ENCODE measurements around the gene MYOD1.

- TF ChIP-seq CTCF (conservative IDR thresholded peaks at IDR 0.05; ENCODE audit: low read length) (no peak), EZH2phosphoT487 (IDR thresholded peaks at IDR 0.05; ENCODE audit: borderline replicate concordance, low read depth, low read length) (no peak)
These were observed 2.0 kb downstream of the MYOD1 start for GRCh38 chr11:17721242-17721999.
